Activated CD4-positive, alpha-beta T cell treated with anti-CD3 and anti-CD28 coated beads, Interleukin-2, amount 50 U/mL, for 24 hours (primary cell): ENCODE results near the gene ANKRD9.
"Not testable (repeated sequence)": the region's sequence is repeated elsewhere in the genome, so short reads cannot be mapped to it uniquely, and the experiment has no call there.

Experiments
- DNase-seq, 2 donors: peaks; one replicate each; pipeline ENCODE4 v3.0.0-alpha.2; 2020; ENCODE audit warnings: low read depth in 1 of 2, low spot score in 1 of 2

ANKRD9 gene

DNA sequence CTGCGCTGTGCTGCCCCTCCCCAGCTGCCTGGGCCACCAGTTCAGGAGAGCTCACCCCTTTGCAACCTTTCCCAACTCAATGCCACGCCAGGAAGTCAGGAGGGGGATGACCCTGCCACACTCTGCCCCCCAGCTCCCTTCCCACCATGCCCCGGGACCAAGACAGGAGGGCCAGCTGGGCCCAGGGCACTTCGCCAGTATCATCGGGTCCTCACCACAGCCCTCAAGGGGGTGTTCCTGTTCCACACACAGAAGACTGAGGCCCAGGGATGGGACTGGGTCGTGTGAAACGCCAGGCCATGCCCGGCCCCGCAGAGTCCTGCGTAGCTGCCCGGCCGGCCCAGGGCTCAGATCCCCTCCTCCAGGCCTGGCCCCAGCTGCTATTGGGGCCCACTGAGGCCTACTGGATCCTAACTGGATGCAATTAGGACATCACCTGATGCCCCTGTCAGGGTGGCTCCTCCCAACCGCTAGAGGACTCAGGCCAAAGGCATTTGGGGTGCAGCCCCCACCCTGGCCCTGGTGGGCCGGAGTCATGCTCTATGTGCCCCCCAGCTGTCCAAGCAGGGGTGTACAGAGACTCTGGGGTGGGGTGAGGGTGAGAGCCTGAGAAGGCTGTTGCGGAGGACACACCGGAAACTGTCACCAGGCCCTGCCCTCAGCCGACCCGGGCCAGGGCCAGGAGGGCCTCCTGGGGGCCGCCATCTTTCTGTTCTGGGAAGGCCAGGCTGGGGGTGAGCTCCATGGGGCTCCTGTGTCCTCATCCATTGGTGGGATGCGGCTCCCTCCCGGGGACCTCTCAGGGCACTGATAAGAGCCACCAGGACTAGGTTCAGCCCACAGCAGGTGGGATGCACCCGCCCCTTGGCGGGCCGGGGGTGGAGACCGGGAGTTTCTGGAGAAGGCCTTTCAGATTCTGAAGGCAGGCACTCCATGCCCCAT is 29.3 kb upstream of the ANKRD9 start:
- no peak for DNase-seq

- no peak for DNase-seq
These were observed 28.5 kb upstream of the ANKRD9 start for GRCh38 chr14:102537981-102538601.

DNA sequence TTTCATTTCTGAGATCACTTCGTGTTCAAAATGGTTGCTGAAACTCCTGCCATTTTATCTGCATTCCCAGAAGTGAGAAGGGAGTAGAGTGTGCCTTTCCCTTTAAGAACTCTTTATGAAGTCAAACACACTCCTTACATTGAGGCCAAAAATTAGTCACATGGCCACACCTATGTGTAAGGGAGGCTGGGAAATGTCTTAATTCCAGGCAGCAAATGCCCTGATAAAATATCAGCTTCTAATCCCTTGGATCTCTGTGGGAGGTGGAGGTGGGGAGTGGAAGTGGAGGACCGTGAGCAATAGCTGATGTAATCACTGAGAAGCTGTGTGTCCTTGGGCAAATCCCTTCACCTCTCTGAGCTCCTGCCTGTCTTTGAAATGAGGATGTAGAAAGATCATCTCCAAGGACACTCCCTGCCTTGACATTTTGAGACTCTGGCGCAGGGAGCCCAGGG is 22.7 kb upstream of the ANKRD9 start:
- DNase-seq, result no peak

DNA sequence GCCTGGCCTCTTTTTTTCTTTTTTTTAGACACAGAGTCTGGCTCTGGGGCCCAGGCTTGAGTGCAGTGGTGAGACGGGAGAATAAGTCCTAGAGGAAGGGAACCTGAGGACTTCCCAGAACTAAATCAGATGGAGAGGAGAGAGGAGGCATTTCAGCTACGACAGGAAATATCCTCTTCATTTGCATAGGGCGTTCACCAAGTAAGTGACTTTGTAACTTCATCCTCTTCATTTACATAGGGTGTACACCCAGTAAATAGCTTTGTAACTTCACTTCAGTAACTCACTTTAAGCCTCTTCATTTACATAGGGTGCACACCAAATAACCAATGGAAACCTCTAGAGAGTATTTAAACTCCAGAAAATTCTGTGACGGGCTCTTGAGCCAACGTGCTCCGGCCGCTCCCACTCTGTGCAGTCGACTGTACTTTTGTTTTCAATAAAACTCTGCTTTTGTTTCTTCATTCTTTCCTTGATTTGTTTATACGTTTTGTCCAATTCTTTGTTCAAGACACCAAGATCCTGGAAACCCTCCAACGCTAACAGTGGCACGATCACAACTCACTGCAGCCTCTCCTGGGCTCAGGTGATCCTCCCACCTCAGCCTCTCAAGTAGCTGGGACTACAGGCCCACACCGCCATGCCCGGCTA is 21.4 kb upstream of the ANKRD9 start:
- no peak for DNase-seq

DNA sequence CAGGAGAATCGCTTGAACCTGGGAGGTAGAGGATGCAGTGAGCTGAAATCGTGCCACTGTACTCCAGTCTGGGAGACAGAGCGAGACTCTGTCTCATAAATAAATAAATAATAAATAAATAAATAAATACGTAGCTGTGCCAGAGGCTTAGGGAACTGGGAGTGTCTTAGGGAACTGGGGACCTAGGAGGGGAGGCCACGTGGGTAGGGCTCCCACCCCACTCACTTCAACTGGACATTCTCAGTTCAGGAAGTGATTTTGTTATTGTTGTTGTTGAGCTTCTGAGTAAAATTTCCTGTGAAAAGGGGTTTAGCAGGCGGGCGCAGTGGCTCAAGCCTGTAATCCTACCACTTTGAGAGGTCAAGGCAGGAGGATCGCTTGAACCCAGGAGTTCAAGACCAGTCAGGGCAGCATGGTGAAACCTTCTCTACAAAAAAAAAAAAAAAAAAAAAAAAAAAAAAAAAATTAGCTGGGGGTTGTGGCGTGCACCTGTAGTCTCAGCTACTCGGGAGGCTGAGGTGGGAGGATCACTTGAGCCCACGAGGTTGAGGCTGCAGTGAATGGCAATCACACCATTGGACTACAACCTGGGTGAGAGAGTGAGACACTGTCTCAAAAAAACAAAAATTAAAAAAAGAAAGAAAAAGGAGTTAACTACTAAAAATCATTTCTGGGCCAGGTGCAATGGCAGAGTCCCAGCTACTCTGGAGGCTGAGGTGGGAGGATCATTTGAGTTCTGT is 19.0 kb upstream of the ANKRD9 start:
- DNase-seq, result no peak

DNA sequence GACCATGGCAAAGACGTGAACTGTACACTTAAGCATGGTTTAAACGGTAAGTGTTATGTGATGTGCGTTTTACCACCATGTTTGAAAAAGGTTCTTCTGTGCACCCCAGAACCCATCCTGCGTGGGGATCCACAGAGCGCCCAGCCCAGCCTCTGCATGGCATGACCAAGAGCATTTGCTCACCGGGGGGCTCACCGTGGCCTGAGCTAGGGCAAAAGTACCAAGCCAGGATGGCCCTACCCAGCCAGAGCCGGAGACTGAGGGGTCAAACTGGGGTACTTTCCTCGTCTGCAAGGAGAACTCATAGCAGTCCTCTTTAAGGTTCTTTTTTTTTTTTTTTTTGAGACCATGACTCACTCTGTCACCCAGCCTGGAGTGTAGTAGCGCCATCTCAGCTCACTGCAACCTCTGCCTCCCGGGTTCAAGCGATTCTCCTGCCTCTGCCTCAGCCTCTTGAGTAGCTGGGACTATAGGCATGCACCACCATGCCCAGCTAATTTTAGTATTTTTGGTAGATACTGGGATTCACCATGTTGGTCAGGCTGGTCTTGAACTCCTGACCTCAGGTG is 16.4 kb upstream of the ANKRD9 start:
- no peak for DNase-seq

GRCh38 chr14:102525219-102525928 is 15.8 kb upstream of the ANKRD9 start:
- no peak for DNase-seq

DNA sequence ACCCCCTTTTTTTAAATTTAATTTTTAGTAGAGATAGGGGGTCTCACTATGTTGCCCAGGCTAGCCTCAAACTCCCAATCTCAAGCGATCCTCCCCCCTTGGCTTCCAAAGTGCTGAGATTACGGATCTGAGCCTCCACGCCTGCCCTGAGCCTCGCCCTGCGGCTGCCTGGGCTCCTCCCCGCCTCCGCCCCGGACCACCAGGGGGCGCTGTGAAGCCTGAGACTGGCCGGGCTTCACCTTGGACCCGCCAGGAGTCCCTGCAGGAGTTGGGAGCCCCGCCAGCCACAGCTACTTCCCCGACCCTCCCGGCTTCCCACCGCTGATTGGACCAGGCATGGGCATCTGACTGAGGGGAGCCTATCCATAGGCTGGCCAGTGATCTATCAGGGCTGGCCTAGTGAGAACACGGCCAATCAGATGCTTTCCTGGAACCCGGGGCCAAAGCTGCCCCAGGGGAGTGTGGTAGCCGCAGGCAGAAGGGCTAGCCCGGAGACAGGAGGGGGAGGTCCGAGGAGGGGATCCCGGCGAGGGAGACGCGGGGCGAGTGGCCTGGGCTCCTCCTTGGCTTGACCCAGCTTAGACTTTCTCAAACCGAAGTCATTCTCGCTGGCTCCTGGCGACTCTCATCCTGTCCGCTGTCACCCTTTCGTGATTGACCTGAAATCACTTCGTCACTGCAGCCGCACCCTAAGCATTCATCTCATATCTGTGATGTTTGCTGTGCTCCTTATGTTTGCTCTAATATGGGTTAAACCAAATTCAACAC is 15.1 kb upstream of the ANKRD9 start:
- DNase-seq, result peak; percentile 88 to 93

DNA sequence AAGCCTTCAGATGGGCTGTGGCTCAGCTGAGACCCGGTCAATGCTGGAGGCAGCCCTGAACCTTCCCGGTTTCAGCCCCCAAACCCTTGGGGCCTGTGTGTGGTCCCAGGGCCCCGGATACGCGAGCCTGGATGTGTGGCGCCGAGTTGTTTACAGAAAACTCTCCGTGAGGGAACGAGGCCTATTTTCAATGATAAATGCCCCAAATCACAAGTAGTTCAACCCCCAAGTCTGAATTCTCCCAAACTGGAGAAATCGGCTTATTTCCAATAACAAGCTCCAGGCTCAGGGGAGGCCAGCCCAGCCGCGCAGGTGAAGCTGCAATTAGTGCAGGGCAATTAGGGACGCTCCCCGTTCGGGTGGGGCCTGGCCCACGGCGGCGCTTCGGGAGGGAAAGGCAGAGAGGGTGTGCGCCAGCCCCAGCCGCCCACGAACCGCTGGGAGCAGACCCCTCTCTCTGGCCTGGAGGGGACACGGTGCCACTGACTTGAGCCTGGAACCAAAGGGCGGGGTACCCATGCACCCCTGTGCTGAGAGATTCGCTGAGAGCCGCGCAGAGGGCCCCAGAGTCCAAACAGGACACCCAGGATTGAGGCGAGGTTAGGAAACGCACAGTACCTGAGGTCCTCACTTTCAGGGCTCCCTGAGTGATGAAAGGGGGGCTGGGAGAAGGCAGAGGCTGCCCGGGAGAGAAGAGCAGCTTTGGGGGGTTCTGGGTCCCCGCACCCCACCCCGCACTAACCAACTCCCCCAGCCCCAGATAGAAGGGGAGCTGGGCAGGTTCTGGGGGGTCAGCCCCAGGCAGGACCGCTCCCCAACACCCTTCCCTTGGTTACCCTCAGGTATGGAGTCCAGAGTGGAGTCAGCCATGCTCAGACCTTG is 14.2 kb upstream of the ANKRD9 start:
- no peak for DNase-seq

GRCh38 chr14:102523200-102523568 is 13.6 kb upstream of the ANKRD9 start:
- no peak for DNase-seq

GRCh38 chr14:102519709-102520108 is 10.1 kb upstream of the ANKRD9 start:
- DNase-seq, result not testable (repeated sequence)

- DNase-seq, result no peak
These were observed 8.6 kb upstream of the ANKRD9 start for GRCh38 chr14:102518063-102518648.

- DNase-seq, result no peak
These were observed 8.0 kb upstream of the ANKRD9 start for GRCh38 chr14:102517392-102518062.

GRCh38 chr14:102516531-102517391 is 7.2 kb upstream of the ANKRD9 start:
- DNase-seq, result peak; percentile 38 to 44

DNA sequence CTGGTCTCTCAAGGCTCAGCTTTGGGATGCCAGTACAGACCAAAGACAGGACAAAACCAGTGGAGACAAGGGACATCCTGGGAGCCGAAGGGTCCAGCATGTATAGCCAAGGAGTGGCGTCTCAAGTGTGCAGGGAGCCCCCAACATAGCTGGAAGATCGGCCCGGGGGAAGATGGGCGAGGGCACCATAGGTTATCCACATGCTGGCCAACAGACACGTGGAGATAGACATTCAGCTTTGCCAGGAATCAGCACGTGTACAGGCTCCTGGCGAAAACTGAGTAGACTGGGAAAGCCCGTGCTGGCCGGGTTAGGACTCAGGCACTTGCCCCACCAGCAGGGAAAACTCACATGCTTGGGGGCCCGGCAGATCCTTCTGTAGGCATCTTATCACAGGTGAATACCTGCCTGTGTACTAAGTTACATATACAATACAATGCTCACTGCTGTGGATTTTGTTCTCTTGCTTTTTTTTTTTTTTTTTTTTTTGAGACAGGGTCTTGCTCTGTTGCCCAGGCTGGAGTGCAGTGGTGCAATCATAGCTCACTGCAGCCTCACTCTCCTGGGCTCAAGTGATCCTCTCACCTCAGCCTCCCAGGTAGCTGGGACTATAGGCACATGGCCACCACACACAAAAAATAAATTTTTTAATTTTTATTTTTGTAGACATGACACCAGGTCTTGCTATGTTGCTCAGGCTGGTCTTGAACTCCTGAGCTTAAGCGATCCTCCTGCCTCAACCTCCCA is 5.6 kb upstream of the ANKRD9 start:
- no peak for DNase-seq
